ENCODE results near the gene SNCB.
A peak's percentile ranks its signal among the peaks of the same experiment; 100 is the strongest.

The SNCB gene

DNA sequence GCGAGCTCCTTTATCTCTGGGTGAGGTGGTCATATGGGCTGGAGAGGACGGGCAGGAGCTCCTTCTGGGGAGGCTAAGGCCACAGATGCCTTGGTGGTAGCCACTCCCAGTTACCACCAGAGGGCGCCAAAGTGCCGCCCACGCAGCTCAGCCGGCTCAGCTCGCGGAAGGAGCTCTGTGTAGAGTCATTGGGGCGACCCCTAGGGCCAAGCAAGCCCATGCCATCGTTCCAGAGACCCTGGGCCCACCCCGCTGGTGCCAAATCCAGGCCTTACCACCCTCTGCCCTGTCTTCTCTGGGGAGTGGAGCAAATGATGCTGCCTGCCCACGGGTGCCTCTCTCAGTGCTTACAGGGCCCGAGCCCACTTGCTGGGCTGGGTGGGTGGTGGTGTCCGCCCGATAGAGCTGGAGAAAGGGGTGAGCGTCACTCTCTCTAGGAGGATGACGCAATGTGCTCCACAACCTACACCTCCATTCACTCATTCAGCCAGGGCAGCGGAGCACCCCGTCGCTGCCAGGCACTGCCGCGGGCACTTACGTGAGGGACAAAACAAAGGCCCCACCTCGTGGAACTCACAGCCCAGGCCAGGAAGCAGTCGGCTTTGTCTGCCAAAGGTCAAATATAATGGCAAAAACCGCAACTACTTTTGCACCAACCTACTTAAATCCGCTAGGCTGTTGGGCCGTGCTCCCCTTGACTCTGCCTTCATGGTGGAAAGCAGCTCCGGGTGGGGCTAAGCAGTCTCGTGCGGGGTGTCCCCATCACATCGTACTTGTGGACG lies 30.7 kb upstream of the SNCB start:
- DNase-seq: peak; percentile 85

DNA sequence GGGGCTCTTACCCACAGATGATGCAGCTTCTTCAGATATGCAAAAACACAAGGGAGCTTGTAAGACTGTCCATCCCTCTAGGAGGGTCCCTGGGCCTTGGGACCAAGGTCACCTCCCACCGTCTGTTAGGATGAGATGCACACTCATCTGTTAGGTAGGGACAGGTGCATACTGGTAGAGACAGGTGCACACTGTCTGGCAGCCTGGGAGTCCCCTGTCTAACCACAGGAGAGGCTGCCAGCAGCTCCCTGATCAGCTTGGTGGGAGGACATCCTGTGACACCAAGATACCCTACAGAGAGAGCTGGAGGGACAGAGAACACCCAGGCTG lies 30.2 kb upstream of the SNCB start:
- DNase-seq: no peak

DNA sequence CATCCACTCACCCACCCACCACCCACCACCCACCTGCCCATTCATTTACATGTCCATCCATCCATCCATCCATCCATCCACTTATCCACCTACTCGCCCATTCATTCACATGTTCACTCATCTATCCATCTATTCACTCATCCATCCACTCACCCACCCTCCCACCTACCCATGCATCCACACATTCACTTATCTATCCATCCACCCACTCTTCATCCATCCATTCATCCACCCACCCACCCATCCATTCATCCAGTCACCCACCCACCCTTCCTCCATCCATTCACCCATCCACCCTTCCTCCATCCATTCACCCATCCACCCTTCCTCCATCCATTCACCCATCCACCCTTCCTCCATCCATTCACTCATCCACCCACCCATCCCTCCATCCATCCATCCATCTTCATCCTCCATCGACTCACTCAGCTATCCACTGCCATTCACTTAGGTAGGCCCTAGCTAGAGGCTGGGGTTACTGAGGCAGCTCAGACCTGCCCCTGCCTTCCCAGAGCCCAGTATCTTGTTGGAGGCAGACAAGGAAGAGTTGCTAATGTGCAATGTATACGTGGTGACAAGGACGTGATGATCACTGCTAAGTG lies 29.6 kb upstream of the SNCB start:
- no peak for DNase-seq

DNA sequence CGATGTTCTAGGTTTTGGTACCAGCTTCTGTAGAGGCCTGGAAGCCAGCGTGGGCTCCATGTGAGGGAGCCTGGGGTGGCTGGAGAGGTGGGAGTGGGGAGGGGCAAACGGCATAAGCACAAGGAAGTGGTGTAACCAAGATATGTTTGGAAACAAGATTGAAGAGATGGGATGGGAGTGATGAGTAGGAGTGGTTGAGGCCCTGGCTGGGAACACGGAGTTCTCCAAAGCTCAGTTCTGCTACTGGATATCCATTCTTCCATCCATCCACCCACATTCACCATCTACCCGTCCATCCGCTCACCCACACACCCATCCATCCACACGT lies 29.1 kb upstream of the SNCB start:
- DNase-seq: no peak

DNA sequence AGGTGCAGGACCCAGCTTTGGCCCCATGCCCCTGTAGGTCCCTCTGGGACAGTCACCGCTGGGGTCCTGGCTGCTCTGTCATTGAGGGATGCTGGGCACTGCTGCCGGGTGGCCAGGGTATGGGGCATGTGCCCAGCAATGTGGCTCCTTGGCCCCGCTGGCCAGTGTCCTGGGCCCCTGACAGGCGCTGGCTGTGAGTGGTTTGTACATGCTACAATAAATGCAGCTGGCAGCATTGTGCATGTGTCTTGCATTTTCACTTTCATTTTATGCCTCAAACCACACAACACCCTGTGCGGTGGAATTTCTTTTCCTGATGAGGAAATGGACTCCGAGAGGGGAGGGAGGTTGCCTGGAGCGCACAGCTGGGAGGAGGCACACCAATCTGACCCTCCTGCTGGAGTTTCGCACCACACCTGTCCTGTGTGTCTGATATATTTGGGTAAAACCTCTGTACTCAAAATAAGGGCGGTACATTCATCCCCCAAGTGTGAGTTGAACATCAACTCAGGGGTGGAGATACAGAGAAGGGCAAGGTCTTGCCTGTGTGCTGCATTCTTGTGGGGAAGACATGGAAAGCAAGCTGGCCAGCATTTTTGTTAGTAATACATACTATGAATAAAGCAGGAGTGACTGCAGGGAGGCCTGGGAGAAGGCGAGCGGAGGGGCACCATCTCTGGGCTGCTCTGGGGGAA lies 28.6 kb upstream of the SNCB start:
- peak; percentile 44 for DNase-seq

DNA sequence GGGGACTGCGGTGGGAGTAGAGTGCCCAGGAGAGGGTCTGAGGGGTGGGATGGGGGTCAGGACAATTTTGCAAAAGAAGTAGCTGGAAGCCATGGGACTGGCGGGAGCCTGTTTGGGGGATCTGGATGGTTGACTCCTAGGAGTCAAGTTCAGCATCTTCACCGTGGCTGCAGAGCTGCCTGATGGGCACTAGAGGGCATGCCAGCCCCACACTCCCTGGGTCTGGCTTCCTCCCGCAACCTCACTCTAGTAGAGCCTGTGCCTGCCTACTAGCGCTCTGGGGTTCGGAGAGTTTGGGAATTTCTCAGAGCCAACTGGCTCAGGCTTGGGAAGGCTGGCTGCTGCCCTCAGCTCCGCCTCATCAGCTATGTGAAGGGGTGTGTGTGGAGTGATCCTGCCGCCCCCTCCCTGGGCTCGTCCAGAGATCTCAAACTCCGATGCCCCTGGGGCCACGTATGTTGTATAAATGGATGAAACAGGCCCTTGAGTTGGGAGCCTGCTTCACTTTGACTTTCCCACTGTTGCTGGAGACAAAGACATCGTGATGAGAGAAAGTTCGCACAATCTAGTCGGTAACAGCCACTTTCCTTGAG lies 27.8 kb upstream of the SNCB start:
- peak; percentile 76 for DNase-seq

DNA sequence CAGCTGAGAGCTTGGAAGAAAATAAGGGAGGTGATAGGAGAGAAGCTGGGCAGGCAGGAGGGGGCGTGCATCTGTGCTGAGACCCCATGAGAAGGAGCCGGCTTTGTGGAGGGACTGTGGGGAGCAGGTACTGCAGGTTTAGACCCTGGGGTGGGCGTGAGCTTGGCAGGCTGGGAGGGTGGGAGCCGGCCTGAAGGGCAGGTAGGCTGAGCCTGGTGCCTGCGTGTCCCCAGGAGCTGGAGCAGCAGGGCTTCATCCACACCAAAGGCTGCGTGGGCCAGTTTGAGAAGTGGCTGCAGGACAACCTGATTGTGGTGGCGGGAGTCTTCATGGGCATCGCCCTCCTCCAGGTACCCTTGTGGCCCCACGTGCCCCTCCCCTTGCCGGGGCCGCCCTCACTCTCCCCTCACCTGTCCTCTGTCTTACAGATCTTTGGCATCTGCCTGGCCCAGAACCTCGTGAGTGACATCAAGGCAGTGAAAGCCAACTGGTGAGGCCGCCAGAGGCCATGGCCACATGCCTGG lies 26.2 kb upstream of the SNCB start:
- no peak for DNase-seq

DNA sequence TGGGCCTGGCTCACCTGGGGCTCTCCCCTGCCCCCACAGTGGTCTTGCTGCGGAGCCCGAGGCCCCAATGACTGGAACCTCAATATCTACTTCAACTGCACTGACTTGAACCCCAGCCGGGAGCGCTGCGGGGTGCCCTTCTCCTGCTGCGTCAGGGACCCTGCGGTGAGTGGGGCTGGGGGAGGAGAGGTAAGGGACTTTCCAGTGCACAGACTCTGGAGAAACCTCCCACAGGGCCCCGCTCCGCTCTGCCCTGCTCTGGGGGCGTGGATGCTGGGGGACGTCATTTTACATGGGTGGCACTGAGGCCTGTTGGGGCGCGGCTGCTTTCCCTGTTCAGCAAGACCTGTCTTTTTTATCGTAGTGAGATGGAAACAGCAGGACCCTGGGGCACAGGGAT lies 24.5 kb upstream of the SNCB start:
- DNase-seq: no peak

DNA sequence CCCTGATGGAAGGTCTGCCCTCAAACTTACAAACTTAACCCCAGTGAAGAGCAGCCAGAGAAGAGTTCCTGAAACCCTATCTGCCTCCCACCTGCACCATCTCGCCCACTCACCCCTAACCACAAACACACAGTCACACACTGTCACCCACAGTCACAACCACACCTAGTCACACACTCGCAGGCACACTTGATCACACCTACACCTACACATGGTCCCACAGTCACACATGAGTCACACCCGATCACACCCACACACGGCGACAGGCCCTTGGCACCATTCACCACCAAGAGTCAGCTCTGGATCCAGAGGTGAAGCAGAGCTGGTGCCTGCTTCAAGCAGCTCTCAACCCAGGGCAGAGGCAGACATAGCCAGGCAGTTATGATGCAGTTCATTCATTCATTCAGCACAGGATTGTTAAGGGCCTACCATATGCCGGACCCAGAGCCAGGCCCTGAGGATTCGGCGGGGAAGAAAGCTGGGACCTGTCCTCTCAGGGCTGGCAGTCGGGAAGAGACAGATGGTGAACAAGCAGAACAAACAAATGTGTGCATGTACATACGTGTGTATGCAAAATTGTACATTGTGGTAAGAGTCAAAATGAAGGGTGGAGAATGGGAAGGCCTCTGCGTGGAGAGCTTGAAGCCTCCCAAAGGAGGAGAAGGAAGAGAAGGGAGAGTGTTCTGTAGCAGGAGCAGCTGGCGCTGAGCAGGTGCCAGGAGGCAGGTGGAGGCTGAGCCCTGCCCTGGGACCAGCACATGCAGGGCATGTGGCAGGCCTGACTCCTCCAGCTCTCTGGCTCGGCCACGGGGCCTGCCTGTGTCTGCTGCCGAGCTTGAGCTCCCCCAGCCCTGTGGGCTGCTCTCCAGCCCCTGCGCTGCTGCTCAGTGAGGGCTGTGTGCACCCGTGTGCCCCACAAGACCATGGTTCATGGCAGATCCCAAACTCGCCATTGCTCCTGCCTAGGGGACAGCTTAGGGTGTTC lies 23.4 kb upstream of the SNCB start:
- DNase-seq: peak; percentile 68

DNA sequence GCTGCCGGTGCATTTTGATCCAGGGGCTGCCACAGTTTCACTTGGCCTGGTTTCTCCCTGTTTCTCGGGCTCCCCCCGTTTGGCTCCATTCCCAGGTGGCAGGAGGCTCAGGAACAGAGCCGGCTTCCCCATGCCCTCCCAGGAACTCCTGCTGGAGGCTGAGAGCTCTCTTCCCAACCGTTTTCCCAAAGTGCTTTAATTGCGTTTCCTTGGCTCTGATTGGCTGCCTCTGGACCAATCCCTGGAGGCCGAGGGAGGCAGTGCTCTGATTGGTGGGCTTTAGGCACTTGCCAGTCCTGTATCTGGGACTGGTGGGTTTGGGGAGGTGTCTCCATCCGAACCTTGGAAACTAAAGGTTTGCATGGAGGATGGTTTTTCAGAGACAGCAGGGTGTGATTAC lies 21.8 kb upstream of the SNCB start:
- DNase-seq: no peak

DNA sequence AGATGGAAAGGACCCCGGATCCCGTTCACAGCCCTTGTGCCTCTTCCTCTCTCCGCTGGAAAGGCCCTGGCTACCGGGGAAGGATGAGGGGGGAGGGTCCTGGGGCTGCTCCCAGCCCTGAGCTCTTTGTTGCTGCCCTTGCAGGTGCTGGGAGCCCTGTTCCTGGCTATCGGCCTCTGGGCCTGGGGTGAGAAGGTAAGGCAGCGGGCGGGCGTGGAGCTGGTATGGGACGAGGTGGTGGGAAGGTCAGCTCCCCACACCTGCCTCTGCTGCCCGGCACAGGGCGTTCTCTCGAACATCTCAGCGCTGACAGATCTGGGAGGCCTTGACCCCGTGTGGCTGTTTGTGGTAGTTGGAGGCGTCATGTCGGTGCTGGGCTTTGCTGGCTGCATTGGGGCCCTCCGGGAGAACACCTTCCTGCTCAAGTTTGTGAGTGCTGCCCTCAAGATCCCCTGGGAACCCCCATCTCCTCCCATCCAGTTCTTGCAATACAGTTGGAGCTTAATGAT lies 21.2 kb upstream of the SNCB start:
- no peak for DNase-seq

DNA sequence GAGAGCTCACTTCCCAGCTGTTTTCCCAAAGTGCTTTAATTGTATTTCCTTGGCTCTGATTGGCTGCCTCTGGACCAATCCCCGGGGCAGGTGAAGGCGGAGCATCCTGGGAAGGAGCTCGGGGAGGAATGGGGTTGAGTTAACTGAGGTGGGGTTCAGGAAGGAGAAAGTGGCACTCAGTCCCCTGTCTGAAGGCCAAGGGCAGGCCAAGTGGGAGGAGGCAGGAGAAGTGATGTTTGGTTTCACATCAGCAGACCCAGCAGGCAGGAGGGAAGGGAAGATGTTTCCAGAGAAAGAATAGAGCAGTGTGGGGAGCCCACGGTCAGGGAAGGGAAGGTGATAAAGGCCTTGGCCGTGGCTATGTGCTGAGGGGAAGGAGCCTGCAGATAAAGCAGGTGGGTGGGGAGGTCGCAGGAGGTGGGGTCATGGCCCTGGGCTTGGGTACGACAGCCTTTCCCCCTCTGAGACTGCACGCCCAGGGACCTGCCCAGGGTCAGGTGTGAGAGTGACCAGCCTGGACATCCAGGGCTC lies 20.1 kb upstream of the SNCB start:
- DNase-seq: no peak

DNA sequence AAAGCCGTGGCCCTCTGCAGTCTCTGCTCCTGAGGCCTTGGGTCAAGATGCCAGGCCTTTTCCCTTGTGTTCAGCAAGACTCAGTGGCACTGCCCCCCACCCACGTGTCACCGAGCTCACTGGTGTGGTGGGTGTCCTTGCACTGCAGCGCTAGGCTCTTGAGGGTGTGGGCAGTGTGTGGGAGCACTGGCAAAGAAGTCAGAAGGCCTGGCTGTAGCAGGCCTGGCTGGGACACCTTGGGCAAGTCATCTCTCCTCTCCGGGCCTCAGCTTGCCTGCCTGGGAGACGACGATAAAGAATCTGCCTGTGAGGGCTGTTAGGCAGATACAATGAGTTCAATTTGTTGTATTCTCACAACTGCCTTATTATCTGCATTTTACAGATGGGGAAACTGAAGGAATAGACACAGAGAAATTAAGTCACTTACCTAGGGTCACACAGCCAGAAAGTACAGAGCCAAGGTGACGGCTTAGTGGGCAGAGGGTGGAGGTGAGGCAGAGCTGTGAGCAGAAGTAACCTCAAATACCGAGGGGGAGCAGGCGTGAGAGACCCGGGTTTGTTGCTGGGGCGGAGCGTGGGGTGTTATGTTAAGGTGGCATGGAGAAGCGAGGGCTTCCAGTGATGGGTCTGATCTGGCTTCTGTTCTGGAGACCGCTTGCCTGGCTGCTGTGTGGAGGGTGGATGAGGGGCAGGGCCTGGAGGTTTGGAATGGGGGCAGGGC lies 18.3 kb upstream of the SNCB start:
- peak; percentile 55 for DNase-seq

DNA sequence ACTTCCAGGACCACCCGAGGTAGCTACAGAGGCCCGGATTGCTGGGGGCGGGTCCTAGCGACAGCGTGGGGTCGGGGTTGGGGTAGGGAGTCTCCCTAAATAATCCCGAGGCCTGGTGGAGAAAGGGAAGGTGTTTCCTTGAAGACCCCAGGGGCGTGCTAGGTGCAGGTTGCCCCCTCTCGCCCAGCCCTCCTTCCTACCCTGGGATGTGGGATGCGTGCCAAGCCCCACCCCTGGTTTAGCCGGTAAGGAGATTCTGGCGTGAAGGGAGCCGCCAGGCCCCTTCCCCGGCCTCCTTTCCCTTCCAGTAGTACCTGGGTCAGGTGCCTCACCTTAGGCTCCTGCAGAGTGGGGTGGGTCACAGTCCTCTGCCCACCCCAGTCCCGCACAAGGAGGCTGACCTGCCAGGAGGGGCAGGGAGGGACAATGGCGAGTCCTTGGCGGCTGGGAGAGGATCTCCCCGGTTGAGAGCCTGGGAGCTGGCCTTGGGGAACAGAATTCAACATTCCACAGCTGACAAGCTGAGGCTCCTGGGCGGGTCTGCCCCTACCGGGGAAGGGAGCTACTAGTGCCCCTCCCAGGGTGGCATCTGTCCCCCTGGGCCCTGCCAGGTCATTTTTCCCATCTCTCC lies 17.6 kb upstream of the SNCB start:
- DNase-seq: peak; percentile 31

DNA sequence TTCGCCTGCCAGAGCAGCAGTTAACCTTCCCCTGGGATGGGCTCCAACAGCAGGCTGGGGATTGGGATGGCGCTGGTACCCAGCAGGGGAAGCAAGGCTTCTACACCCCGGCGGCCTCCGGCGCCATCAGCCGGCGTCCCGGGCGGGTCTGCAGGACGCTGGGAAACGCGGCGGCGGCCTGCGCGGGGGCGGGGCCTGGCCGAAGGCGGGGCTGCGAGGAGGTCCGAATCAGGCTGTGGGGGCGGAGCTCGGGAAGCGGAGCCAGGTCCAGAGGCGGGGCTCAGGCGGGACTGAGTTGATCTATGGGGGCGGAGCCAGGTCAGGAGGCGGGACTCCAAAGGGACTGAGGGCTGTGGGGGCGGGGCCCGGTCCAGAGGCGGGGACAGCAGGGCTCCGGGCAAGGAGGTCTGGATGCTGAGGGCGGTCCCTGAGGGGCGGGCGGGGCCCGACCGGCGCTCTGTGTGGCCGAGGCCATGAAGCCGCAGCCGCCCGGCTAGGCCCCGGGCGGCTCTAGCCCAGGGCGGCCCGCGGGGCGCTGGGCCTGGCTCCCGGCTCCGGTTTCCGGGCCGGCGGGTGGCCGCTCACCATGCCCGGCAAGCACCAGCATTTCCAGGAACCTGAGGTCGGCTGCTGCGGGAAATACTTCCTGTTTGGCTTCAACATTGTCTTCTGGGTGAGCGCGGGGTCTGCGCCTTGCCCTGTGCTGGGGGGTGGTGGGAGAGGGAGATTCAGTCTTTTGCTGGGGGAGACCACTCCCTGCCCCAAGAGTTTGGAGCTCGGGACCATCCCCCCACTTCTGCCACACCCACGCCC lies 16.9 kb upstream of the SNCB start, which contains the start of gene TSPAN17:
Gene TSPAN17 (plus strand): TSS at position 455 of the 813 bp plus-strand sequence. CDS start 132 bp downstream, at position 587.
- DNase-seq: peak; percentile 100

DNA sequence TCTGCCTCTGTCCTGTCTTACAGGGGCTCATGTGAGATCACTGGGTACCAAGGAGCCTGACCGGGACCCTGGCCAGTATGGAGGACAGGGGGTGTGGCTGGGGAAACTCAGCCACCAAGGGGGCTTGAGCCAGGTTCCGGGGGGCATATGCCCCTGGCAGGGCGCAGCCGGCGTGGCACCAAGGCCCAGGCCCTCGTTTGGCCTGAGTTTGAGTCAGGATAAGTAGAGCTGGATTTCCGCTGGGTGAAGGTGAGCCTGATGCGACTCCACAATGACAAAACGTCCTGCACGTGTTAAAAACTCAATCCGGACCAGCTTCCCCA lies 16.3 kb upstream of the SNCB start:
- DNase-seq: no peak

DNA sequence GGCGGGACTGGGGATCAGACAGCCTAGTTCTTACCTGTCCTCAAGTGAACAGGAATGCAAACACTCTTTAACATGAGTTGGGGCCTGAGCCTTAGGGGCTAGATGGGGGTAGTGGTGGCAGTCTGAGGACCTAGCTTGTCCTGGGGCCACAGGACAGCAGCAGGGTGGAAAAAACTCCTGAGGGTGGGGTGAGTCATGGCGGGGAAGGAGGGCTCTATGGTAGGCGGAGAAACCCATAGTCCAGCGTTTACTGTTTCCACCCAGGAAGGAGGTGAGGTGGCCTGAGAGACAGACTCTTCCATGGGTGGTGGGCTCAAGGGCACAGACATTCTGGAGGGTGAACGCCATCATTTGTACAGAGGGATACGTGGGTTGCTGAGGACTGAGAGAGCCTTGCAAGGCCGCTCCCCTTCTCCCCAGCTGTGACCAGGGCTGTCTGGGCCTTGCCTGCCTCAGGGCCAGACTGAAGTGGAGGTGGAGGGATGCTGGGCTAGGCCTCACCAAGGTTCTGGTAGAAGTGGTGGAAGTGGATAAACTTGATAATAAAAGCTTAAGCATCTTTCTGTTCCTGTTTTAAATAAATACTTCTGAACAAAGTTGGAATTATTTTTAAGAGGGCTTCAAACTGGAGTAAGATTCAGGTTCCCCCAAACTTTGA lies 15.8 kb upstream of the SNCB start:
- no peak for DNase-seq

DNA sequence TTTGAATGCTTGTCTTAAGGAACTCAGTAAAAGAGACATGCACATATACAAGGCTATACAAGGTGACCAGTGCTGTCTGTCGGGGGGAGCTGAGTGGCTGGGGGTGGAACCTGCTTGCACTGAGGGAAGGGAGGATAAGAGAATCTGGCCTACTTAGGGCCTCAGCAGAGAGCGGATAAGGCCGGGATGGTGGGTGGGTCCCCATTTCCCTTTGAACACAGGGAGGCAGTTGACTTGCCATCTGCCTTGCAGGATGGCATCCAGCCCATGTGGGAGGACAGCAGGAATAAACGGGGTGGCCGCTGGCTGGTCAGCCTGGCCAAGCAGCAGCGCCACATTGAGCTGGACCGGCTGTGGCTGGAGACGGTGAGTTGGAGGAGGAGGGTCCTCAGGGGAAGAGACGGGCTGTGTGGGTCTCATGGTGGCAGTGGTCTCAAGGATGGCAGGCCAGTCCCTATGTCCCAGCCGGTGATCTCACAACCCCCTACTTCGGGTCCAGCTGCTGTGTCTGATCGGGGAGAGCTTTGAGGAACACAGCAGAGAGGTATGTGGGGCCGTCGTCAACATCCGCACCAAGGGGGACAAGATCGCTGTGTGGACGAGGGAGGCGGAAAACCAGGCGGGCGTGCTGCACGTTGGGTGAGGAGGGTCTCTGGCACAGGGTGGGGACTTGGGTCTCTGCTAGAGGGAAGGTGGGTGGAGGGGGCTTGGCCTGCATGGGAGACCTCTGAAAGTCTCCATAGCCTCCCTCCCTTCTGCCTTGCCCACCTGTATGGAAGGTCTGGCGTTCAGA lies 14.7 kb upstream of the SNCB start:
- DNase-seq: no peak

DNA sequence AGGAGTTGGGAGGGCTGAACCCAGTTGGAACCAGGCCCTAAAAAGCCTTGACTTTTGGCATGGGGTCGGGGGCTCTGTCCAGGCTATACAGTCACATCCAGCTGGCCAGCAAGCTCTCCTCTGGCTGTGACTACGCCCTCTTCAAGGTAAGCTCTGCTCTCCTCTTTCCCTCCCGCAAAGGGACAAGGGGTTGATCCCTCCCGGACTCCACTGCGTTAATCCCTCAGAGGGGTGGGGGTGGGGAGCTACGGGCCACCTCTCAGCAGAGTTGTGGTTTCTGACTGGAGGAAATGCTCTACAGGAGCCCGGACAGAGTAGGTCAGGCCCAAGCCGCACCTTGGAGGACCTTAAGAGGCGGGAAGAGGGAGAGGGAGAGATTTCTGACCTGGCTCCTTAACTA lies 14.0 kb upstream of the SNCB start:
- no peak for DNase-seq
